ENCODE data around the gene LRP10.

The LRP10 gene

DNA sequence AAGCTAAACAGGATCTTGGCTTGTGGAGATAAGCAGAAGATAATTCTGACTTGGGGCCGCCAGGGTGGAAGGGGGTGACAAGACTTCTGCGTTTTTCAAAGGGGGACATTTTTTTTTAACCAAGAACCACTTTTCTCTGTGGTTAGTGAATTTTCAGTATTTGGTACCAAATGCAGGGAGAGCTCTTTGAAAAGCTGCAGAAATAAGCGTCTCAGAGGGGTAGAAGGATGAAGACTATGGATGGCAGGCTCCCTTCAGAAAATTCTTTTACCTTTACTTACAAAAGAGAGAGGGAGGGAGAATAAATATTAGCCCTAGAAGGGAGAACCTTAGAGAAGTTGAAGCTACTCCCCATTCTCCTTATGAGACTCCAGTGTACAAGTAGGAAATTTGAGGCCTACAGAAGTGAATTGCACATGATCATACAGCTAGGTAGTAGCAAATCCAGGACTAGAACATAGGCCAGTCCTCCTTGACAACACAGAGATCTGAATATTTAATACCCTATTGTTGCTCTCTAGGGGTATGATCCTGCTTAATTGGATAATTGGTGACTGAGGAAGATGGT, 41.0 kb upstream of the LRP10 start:
- TF ChIP-seq, protein P1, sequence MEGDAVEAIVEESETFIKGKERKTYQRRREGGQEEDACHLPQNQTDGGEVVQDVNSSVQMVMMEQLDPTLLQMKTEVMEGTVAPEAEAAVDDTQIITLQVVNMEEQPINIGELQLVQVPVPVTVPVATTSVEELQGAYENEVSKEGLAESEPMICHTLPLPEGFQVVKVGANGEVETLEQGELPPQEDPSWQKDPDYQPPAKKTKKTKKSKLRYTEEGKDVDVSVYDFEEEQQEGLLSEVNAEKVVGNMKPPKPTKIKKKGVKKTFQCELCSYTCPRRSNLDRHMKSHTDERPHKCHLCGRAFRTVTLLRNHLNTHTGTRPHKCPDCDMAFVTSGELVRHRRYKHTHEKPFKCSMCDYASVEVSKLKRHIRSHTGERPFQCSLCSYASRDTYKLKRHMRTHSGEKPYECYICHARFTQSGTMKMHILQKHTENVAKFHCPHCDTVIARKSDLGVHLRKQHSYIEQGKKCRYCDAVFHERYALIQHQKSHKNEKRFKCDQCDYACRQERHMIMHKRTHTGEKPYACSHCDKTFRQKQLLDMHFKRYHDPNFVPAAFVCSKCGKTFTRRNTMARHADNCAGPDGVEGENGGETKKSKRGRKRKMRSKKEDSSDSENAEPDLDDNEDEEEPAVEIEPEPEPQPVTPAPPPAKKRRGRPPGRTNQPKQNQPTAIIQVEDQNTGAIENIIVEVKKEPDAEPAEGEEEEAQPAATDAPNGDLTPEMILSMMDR (conservative IDR thresholded peaks at IDR 0.05; ENCODE audit: low read depth, low read length), result no peak
- DNase-seq (ENCODE audit: low read depth), result no peak
- peak overlapping the region; percentile 76 for H3K4me3 ChIP-seq (ENCODE audit: low read length)

DNA sequence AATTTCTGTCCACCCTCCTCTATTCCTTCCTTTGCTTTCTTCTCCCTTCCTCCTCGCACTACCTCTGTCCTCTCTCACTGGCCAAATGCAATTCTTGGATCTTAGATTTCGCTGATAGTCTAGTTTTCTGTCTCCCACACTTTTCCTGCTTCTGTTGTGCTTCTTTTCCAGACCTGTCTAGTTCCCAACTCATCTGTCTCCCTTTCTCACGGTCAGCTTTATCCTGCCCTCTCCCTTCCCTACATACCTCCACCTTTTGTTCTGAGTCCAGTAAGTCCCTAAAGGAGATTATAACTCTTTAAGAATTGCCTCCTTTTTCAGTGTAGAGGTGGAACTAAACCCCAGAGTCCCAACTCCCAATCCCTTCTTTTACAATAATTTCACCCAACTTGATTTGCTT, 36.0 kb upstream of the LRP10 start:
- no peak for DNase-seq (ENCODE audit: low read depth)
- TF ChIP-seq, protein P1 (conservative IDR thresholded peaks at IDR 0.05; ENCODE audit: low read depth, low read length), result no peak
- no peak overlapping the region for H3K4me3 ChIP-seq (ENCODE audit: low read length)

DNA sequence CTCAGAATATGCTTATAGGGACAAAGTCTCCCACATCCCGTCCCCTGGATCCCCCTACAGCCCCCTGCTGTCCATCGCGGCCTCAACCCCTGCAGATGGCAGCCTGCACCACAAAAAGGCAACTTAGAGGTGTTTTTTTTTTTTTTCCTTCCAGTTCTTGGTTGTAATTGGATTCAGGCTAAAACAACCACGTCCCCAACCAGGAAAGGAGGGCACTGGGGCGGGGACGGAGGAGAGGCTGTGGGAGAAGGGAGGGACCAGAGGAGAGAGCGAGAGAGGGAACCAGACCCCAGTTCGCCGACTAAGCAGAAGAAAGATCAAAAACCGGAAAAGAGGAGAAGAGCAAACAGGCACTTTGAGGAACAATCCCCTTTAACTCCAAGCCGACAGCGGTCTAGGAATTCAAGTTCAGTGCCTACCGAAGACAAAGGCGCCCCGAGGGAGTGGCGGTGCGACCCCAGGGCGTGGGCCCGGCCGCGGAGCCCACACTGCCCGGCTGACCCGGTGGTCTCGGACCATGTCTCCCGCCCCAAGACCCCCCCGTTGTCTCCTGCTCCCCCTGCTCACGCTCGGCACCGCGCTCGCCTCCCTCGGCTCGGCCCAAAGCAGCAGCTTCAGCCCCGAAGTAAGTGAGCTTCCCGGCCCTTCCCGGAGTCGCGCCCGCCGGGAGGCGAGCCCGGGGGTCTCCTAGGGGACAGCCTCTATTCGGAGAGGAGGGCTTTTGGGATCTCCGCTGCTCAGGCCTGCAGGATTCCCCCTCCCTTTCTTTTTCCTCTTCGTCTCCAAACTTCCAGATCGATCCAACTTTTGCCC, 35.0 kb upstream of the LRP10 start, which contains the start of gene MMP14:
MMP14 (plus strand) TSS at position 285 of the 813 bp plus-strand sequence; CDS start at position 518, 233 bp downstream.
- TF ChIP-seq, protein P1 (conservative IDR thresholded peaks at IDR 0.05; ENCODE audit: low read depth, low read length), result peak; percentile 68
- peak within 1 kb of the TSS; percentile 96 for H3K4me3 ChIP-seq (ENCODE audit: low read length)
- DNase-seq (ENCODE audit: low read depth), result no peak

DNA sequence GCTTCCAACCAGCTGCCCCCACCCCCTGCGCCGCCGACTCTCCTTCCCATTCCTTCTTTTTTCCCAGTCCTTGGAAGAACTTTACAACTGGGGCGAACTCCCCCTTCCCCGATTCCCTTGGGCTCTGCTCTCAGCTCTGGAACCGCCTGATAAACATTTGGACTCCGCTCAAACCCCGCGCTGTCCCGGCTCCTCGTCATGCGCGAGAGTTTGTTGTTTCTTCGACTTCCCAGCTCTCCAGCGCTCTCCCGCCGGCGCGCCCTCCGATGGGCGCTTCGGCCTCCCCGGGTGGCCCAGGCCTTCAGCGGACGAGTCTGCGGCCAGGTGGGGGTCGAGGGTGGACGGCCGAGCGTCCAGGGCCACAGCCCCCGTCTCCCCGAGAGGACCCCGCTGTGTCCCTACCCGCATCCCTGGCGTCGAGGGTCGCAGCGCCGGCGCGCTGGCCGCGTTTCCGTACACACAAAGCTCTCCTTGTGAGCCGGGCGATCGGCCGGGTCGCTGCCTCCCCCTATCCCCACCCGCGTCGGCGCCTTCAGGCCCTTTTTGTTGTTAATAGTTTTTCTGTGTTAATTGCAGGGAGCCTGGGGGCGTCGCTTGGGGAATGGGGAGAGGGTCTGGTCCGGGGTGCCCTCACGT, 34.3 kb upstream of the LRP10 start:
- H3K4me3 ChIP-seq (ENCODE audit: low read length), result peak overlapping the region; percentile 96
- DNase-seq (ENCODE audit: low read depth), result no peak
- TF ChIP-seq, protein P1 (conservative IDR thresholded peaks at IDR 0.05; ENCODE audit: low read depth, low read length), result no peak

DNA sequence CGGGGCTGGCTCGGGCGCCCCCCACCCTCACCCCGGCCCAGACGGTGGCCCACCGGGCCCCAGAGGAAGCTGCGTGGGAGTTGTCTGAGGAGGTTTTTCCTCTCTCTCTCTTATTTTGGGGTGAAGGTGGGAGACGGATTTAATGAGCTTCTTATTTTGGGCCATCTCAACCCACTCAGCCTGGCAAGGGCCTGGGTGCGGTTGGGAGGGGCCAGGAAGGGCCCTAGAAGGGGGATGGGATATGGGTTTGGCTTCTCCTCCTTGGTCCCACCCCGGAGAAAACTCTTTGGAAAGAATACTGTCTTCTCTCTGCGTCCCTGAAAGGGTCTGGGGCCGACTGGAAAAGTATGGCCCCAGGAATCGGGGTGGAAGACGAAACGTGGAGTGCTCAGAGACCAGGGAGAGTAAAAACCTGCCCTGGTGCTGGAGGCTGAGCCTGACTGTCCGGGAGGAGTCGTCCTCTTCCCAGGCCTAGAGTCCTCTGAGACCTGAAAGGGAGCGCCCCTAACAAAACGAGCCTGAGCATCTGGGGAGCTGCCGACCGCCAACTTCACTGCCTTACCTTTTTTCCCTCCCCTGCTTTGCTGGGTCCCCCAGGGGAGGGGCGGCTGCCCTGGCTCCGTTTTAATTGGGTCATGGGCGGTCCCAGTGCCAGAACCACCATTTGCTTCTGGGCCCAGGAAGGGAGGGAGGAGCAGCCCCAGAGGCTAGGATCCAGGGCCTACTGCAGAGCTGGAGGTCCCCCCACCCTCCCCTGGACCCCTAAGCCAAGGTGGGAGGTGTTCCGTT, 33.6 kb upstream of the LRP10 start:
- no peak for DNase-seq (ENCODE audit: low read depth)
- TF ChIP-seq, protein P1 (conservative IDR thresholded peaks at IDR 0.05; ENCODE audit: low read depth, low read length), result no peak
- peak overlapping the region; percentile 96 for H3K4me3 ChIP-seq (ENCODE audit: low read length)

DNA sequence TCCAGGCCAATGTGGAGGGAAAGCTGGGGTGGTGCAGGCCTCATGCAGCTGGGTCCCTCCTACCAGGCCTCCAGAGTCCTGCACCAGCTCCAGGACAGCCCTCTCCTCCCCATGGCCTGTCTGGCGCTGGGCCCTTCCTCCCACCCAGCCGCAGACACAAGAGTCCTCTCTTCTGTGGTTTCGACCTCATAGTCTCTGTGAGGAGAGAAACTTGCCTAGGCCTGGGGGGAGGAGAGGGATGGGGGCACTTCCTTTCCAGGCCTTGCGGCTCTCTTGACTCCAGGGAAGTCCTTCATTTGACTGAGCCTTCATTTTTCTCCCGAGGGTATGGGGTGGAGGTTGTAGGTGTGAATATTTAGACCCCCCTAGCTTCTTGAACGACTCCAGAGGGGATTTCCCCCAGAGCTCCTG, 32.9 kb upstream of the LRP10 start:
- no peak for DNase-seq (ENCODE audit: low read depth)
- H3K4me3 ChIP-seq (ENCODE audit: low read length), result peak overlapping the region; percentile 96
- TF ChIP-seq, protein P1 (conservative IDR thresholded peaks at IDR 0.05; ENCODE audit: low read depth, low read length), result no peak

All from retinal pigment epithelial cell (primary cell).